Globus pallidus (tissue), 1 donor: ENCODE measurements around the gene KRTAP5-10.
"Not testable (repeated sequence)": the region's sequence is repeated elsewhere in the genome, so short reads cannot be mapped to it uniquely, and the experiment has no call there.

Experiments
- DNase-seq: peaks from one replicate; pipeline ENCODE4 v3.0.0-alpha.2; 2015; ENCODE audit warnings: low spot score

Gene KRTAP5-10

DNA sequence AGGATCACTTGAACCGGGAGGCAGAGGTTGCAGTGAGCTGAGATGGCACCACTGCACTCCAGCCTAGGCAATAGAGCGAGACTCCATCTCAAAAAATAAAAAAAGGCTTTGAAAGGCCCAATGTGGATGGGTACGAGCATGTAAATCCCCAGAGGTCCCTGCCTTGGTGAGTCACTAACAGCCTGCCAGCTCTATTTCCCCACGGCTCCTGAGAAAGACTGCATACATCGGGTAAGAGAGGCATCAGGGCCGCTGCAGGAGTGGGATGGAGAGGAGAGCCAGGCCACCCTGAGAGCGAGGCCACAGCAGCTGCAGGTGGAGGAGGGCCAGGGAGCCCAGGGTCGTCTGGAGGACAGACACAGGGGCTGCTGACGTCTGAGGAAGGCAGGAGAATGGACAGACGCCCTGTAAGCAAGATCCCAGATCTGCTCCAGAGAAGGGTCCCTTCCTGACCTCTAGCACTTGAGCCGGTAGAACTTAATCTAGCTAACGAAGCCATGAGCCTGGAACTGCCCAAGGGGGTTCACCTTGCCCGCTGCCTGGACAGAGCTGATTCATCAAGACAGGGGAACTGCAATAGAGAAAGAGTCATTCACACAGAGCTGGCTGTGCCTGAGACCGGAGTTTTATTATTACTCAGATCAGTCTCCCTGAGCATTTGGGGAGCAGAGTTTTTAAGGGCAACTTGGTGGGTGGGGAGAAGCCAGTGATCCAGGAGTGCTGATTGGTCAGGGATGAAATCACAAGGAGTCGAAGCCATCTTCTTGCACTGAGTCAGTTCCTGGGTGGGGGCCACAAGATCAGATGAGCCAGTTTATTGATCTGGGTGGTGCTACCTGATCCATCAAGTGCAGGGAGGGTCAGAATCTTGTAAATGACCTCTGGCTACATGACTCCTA is 22.2 kb upstream of the KRTAP5-10 start:
- no peak for DNase-seq

DNA sequence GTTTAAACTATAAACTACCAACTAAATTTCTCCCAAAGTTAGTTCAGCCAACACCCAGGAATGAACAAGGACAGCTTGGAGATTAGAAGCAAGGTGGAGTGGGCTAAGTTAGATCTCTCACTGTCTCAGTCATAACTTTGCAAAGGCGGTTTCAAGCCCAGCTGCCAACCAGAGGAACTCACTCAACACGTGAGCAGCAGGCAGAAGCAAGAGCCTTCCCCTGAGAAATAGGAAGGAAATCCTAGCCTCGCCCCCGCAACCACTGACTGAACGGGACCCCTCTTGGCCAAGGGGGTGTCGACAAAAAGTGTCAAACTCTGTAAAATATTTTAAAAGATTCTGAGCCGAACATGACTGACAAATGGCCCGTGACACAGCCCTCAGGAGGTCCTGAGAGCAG is 21.5 kb upstream of the KRTAP5-10 start:
- no peak for DNase-seq

DNA sequence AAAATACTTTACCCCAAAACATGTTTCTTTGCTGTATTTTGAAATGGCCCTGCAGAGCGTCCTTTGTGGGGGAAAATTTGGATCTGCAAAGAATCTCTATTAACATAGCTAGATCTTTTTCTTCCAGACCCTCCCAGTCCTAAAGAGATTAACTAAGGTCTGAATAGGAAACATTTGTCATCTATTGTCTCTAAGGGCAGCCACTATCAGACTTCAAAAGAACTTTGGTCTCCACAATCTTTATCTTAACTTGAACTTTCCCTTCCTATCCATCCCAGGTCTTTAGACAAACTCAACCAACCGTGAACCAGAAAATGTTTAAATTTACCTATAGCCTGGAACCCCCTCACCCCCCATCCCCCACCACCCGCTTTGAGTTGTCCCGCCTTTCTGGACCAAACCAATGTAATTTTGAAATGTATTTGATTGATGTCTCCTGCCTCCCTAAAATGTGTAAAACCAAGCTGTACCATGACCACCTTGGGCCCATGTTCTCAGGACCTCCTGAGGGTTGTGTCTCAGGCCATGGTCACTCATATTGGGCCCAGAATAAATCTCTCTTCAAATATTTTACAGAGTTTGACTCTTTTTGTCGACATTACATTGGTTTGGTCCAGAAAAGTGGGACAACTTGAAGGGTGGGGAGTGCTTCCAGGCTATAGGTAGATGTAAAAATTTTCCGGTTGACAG is 20.7 kb upstream of the KRTAP5-10 start:
- DNase-seq = no peak

DNA sequence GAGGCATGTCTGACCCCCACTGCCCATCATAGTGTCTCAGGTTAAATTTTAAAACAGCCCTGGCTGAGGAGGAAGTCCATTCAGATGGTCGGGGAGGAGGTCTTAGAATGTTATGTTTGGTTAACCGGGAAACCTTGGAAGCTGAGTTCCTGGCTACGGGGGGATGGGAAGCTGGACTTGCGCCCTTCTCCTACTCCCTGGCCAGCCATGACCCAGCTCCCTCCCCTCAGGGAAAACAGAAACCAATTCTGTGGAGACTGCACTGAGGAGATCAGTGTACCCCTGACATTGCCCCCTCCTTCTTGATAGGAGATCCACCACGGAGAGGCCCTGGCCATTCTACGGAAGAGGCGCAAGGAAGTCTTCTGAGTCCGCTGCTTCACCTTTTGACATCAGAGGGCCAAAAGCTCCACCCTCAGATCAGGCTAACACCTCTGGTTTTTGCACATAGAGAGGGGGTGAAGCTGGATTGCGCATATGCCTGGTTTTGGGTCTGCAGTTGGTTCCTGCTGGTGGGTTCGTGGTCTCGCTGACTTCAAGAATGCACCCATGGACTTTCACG is 19.9 kb upstream of the KRTAP5-10 start:
- no peak for DNase-seq

DNA sequence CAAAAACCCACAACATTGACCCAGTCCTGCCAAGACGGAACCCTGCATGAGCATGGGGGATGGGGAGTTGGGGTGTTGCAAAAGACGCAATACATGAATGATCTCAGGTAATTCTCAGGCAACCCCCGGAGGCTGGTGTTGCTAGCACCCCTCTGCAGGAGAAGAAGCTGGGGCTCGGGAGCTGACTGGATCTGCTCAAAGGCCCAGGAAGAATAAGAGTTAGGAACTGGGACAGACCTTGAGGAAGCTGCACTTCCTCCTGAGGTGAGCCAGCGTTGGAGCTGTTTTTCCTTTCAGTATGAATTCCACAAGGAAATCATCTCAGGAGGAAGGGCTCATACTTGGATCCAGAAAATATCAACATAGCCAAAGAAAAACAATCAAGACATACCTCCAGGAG is 17.2 kb upstream of the KRTAP5-10 start, which contains the start of gene KRTAP5-9:
Gene KRTAP5-9 (plus strand): TSS at position 301 of the 400 bp plus-strand sequence. CDS start 238 bp downstream, outside the sequence.
- no peak for DNase-seq

DNA sequence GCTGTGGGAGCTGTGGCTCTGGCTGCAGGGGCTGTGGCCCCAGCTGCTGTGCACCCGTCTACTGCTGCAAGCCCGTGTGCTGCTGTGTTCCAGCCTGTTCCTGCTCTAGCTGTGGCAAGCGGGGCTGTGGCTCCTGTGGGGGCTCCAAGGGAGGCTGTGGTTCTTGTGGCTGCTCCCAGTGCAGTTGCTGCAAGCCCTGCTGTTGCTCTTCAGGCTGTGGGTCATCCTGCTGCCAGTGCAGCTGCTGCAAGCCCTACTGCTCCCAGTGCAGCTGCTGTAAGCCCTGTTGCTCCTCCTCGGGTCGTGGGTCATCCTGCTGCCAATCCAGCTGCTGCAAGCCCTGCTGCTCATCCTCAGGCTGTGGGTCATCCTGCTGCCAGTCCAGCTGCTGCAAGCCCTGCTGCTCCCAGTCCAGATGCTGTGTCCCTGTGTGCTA is 16.6 kb upstream of the KRTAP5-10 start:
- DNase-seq = no peak

DNA sequence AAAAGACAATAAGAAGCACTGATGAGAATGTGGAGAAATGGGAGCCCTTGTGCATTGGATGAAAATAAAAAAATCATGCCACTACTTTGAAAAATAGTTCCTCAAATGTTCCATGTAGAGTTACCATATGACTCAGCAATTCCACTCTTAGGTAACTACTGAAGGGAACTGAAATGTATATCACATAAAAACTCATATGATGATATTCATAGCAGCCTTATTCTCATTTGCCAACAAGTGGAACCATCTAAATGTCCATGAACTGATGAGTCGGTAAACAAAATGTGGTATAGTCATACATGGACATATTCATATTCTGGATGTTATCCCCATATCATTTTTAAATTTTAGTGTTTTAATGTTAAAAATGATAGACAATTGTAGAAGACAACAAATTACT is 13.7 kb upstream of the KRTAP5-10 start:
- no peak for DNase-seq

DNA sequence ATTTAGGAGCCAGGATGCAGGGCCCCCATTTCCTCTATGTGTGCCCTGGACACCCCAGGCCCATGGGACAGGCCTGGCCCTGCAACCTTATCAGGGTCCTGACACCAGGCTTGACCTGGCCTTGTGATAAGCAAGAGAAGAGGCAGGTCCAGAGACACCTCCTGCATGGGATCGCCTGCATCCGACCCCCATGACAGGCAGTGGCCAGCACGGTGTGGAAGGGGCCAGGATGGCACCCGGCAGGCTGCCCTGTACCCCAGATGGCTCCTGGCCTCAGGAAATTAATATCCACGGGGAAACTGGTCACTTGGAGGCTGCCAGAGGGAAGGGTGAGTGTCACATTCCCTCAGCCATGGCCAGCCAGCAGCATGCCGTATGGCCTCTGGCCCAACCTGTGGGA is 10.4 kb upstream of the KRTAP5-10 start:
- no peak for DNase-seq

DNA sequence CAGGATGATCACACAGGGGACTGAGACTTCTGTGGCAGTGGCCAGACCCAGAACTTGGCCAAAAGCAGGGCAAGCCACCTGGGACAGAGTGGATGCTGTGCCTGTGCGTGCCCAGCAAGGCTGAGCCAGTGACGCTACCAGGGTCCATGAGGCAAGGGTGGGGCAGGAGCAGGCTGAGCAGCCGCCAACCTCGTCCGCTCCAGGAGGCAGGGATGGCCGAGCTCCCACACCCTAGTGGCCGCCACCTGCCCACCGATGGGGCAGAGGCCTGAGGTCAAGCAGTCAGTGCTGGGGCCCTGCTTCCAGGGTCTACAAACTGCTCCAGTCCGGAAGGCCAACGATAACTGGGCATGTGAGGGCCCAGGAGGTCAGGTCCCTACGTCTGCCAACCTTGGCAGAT is 9.9 kb upstream of the KRTAP5-10 start:
- no peak for DNase-seq

DNA sequence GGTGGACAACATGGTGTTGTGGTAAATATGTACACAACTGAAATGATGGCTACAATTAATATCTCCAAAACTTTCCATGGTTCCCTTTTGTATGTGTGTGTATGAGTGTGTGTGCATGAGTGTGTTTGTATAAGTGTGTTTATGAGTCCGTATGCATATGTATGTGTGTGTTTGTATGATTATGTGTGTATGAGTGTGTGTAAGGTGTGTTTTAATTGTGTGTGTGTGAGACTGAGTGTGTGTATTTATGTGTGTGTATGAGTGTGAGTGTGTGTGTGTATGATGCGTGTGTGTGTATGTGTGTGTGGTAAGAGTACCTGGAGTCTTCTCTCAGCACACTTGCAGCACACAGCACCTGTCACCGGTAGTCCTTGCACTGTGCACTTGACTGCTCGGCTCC is 9.3 kb upstream of the KRTAP5-10 start:
- DNase-seq = no peak

DNA sequence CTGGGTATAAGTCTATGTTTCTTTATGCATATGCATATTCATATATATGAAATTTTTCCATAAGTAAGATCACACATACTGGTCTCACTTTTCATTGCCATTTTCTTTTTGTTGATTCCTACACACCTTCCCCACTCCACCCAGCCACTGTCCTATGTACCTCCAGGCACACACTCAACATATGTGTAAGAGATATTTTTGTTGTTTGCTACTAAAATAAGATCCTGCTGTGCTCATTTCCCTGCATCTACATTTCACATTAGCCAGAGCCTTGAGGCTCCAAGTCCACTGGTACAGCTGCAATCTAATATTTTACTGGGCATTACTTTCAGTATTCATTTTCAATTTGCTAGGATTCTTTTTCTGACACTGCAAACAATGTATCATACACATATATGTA is 8.1 kb upstream of the KRTAP5-10 start:
- no peak for DNase-seq

DNA sequence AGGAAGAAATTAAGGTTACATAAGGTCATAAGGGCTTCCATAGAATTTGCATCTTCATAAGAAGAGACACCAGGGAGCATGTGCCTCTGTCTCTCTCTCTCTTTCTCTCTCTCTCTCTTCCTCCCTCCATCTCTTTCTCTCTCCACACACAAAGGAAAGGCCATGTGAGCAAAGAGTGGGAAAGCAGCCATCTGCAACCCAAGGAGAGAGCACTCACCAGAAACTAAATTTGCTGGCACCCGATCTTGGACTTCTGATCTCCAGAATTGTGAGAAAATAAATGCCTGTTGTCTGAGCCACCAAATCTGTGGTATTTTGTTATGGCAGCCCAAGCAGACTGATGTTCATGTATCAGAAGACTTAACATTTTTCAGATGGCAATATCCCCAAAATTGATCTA is 6.4 kb upstream of the KRTAP5-10 start:
- DNase-seq = peak; percentile 32

DNA sequence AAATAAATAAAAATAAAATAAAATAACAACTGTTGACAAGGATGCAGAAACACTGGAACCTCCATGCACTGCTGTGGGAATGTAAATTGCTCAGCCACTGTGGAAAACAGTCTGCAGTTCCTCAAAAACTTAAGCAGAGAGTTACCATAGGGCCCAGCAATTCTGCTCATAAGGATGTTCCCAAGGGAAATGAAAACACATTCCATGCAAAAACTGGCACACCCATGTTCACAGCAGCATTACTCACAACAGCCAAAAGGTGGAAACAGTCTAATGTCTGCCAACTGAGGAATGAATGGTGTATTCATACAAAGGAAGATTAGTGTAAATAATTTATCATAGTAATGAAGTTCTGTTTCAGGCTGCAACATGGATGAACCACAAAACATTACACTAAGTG is 3.2 kb upstream of the KRTAP5-10 start:
- DNase-seq = no peak

DNA sequence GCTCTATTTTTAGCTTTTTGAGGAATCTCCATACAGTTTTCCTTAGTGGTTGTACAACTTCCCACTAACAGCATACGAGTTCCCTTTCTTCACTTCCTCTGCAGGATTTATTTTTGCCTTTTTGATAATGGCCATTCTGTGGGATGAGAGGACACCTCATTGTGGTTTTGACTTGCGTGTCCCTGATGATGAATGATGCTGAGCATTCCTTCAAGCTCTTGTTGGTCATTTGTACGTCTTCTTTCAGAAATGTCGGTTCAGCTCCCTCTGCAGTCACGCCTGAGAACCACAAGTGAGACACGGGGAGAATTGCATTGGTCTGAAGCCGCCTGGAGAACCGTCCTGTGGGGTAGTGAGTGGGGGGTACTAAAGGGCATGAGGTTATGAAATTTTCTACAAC is 2.0 kb upstream of the KRTAP5-10 start:
- peak; percentile 15 for DNase-seq

DNA sequence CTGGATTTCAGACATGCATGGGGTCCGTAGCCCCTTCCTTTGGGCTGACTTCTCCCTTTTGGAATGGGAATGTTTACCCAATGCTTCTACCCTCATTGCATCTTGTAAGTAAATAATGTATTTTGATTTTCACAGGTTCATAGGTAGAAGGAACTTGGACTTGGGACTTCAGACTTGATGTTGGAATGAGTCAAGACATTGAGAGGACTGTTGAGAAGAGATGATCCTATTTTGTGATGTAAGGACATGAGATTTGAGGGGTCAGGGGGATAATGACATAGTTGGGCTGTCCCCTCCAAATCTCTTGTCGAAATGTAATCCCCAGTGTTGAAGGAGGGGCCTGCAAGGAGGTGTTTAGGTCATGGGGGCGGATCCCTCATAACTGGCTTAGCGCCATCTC is 933 bp upstream of the KRTAP5-10 start:
- no peak for DNase-seq

DNA sequence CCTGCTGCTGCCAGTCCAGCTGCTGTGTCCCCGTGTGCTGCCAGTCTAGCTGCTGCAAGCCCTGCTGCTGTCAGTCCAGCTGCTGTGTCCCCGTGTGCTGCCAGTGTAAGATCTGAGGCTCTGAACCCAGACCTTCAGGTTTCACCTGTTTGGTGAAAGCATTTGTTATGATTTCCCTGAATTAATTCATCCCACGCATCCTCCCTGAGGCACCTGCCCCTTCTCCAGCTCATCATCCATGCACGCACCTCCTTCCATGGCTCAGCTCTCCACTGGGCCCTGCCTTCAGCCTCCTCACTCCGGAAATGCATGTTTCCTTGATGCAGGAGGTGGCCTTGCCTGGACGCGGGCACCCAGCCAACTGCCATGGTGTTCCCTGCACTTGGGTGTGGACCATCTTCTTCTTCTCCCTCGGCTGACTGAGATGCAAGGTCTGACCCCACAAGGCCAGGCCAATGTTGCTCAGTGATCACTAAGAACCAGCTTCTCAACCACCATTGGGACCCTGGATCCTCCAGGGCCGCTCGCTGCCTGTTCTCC is 788 bp downstream of the KRTAP5-10 start:
- DNase-seq = no peak

DNA sequence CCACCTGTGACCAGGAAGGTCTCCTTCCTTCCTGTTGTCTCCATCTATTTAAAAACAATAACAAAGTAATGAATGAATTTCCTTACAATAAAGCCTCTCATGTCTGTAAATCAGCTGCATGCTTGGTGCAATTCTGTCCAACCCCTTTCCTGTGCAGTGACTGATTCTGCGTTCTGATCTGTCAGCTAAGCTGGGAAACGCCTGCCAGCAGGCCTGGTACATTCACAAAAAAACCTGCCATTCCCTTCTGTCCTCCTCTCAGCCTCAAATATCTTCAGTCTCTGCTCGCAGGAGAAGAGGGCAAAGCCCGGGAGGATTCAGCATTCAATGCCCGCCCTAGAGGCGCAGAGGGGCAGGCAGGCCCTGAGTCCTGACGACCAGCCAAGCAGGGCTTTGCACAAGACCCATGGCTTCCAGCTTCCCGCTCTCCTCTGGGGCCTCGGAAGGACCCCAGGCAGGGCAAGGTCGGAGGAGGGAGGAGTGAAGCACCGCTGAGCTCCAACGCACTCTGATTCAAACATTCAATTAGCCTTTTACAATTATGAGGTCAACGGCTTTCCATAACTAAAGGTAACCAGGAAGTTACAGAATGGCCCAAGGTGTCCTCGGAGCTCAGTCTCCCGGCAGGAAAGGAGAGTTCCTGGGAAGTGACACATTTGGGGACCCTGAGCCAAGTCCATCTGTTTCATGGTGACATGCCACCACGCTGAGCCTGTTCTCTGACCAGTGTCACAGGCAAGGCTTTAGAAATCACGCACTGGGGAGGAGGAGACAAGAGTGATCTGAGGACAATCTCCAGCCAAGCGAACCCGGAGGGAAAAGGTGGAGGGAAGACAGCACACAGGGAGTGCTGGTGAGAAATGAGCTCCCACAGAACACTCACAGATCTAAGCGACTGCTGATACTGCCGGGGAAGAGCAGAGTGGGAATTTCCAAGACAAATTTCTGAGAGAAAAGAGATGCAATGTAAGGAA is 1.6 kb downstream of the KRTAP5-10 start:
- not testable (repeated sequence) for DNase-seq

DNA sequence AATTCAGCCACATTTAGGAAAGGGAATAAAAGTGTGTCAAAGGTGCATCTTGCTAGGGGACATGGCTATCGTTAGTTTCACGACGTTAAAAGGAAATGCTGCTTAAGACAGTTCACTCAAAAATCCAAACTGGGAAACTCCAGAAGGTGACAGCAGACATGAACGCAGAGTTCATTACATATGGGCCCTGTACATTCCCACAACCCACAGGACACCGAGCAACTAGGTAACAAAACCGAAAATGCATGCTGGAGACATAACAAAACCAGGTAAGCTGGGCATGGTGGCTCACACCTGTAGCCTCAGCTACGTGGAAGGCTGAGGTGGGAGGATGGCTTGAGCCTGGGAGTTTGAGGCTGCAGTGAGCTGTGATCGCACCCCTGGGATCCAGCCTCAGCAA is 2.3 kb downstream of the KRTAP5-10 start:
- DNase-seq = not testable (repeated sequence)

DNA sequence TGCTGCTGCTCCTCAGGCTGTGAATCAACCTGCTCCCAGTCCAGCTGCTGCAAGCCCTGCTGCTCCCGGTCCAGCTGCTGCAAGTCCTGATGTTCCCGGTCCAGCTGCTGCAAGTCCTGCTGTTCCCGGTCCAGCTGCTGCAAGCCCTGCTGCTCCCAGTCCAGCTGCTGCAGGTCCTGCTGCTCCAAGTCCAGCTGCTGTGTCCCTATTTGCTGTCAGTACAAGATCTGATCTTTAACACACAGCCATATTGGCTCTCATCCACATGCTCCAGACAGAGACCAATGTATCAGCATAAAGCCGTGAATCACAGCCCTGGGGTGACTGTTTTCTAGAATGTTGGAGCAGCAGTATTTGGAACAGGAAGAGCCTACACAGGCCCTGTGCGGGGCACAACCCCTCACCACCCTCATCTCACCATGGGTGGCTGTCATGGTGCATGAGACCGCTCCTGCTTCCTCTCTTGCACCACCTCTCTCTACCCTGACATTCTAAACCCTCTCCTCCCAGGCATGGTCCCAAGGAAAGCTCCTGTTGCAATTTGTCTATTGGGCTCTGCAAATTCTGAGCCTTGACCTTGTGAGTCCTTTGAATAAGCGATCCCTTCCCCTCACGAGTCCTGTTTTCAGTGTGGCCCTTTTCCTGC is 3.5 kb downstream of the KRTAP5-10 start:
- DNase-seq = no peak

DNA sequence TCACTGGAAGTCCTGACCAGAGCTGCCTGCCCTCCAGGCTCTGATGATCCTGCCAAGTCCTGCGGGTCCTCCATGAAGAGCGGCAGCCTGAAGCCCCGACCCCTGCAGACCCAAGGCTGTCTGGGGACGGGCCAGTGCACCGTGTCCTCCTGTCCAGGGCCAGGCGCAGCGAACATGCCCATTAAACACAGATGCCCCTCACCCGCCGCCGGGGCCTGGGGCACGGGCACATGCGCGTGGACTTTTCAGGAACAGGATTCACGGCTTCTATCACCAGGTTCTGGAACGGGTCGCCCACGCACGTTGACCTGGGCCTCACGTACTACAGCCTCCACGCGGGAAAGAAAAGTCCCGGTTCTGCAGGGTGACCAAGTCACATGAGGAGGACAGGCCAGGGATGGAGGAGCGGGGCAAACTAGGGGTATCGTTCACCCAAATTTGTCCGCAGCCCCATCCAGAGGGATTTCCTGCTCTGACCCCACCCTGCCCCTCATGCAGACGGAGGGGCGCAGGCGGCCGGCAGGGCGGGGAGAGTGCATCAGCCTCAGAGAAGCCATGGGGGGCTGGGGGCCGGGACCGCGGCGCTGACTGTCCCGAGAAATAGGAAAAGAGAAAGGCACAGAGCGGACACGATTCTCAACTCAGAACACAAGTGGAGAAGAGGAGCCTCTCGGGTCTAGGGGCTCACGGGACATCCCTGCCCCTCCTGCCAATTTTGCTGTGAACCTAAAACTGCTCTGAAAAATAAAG is 5.9 kb downstream of the KRTAP5-10 start:
- DNase-seq = not testable (repeated sequence)
